Measurements from ENCODE around the gene NUCB1.
"Not testable (repeated sequence)": the region's sequence is repeated elsewhere in the genome, so short reads cannot be mapped to it uniquely, and the experiment has no call there.

NUCB1 gene

GRCh38 chr19:48914181-48914580, 14.1 kb downstream of the NUCB1 start:
- H3K9me3 ChIP-seq (ENCODE audit: control insufficient read depth, low read depth, low read length), result no peaks in the 10 kb centered on the region
- no peak overlapping the region for H3K27ac ChIP-seq (ENCODE audit: low read length)
- peaks cover 50% of the 10 kb centered on the region for H3K36me3 ChIP-seq (ENCODE audit: control insufficient read depth, low read depth, low read length)
- H3K9ac ChIP-seq (ENCODE audit: low read length), result no peak overlapping the region
- H3K27me3 ChIP-seq (ENCODE audit: control insufficient read depth, insufficient read depth, low read length), result no peaks in the 10 kb centered on the region
- H3K4me3 ChIP-seq (ENCODE audit: low read length), result no peak overlapping the region
- H3K4me1 ChIP-seq (ENCODE audit: control insufficient read depth, low read depth, low read length), result no peaks in the 10 kb centered on the region

GRCh38 chr19:48915757-48916156, 15.6 kb downstream of the NUCB1 start:
- Histone ChIP-seq H3K4me1 (ENCODE audit: control insufficient read depth, low read depth, low read length) (no peaks in the 10 kb centered on the region), H3K27me3 (ENCODE audit: control insufficient read depth, insufficient read depth, low read length) (no peaks in the 10 kb centered on the region), H3K4me3 (ENCODE audit: low read length) (no peak overlapping the region), H3K27ac (ENCODE audit: low read length) (no peak overlapping the region), H3K9ac (ENCODE audit: low read length) (no peak overlapping the region), H3K9me3 (ENCODE audit: control insufficient read depth, low read depth, low read length) (no peaks in the 10 kb centered on the region), H3K36me3 (ENCODE audit: control insufficient read depth, low read depth, low read length) (peaks cover 48% of the 10 kb centered on the region)

DNA sequence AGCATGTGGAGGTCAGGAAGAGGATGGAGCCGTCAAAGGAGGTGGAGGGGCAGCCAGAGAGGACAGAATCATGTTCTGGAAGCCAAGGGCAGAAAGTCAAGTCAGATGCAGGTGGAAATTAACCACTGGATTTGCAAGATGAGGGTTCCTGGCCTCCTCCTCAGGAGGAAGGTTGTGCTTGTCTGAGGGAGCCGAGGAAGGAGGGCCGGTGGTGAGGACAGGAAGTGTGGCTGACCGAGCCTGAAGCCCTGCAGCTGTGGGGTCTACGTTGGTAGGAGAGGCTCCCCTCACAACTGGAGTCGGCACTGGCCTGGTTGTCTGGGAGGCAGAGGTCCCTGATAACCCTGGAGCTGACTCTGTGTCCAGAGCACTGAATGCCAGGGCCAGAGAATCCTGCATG, 18.0 kb downstream of the NUCB1 start:
- H3K4me3 ChIP-seq (ENCODE audit: low read length), result no peak overlapping the region
- no peaks in the 10 kb centered on the region for H3K27me3 ChIP-seq (ENCODE audit: control insufficient read depth, insufficient read depth, low read length)
- H3K27ac ChIP-seq (ENCODE audit: low read length), result no peak overlapping the region
- H3K36me3 ChIP-seq (ENCODE audit: control insufficient read depth, low read depth, low read length), result peaks cover 27% of the 10 kb centered on the region
- H3K9me3 ChIP-seq (ENCODE audit: control insufficient read depth, low read depth, low read length), result no peaks in the 10 kb centered on the region
- H3K9ac ChIP-seq (ENCODE audit: low read length), result no peak overlapping the region
- H3K4me1 ChIP-seq (ENCODE audit: control insufficient read depth, low read depth, low read length), result no peaks in the 10 kb centered on the region

DNA sequence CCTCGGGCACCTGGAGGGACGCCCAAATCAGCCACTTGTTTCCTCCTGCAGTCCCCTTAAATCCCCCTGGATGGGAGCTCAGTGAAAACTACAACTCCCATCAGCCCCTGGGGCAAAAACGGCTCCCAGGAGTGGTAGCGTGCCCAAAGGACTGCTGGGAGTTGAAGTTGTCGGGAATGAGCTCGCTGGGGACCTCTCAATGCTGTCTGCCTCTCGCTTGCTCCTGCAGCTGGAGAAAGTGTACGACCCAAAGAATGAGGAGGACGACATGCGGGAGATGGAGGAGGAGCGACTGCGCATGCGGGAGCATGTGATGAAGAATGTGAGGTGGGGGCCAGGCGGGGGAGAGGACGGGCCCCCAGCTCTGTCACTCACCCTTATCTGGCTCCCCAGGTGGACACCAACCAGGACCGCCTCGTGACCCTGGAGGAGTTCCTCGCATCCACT, 18.7 kb downstream of the NUCB1 start:
- Histone ChIP-seq H3K27ac (ENCODE audit: low read length) (no peak overlapping the region), H3K9me3 (ENCODE audit: control insufficient read depth, low read depth, low read length) (no peaks in the 10 kb centered on the region), H3K9ac (ENCODE audit: low read length) (no peak overlapping the region), H3K4me3 (ENCODE audit: low read length) (no peak overlapping the region), H3K4me1 (ENCODE audit: control insufficient read depth, low read depth, low read length) (no peaks in the 10 kb centered on the region), H3K27me3 (ENCODE audit: control insufficient read depth, insufficient read depth, low read length) (no peaks in the 10 kb centered on the region), H3K36me3 (ENCODE audit: control insufficient read depth, low read depth, low read length) (peaks cover 20% of the 10 kb centered on the region)

DNA sequence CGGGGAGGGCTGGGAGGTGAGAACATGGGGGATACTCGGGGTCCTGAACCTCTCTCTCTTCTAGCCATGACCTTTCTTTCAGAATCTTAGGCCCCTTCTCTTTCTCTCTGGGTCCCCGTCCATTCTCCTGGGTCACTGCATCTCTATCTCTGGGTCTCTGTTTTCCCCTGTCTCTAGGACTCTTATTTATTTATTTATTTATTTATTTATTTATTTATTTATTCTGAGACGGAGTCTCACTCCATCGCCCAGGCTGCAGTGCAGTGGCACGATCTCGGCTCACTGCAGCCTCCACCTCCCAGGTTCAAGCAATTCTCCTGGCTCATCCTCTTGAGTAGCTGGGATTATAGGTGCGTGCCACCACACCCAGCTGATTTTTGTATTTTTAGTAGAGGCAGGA, 19.2 kb downstream of the NUCB1 start:
- H3K4me3 ChIP-seq (ENCODE audit: low read length); H3K27ac ChIP-seq (ENCODE audit: low read length); H3K27me3 ChIP-seq (ENCODE audit: control insufficient read depth, insufficient read depth, low read length); H3K4me1 ChIP-seq (ENCODE audit: control insufficient read depth, low read depth, low read length); H3K9ac ChIP-seq (ENCODE audit: low read length); H3K9me3 ChIP-seq (ENCODE audit: control insufficient read depth, low read depth, low read length): not testable (repeated sequence)
- H3K36me3 ChIP-seq (ENCODE audit: control insufficient read depth, low read depth, low read length), result peaks cover 18% of the 10 kb centered on the region

DNA sequence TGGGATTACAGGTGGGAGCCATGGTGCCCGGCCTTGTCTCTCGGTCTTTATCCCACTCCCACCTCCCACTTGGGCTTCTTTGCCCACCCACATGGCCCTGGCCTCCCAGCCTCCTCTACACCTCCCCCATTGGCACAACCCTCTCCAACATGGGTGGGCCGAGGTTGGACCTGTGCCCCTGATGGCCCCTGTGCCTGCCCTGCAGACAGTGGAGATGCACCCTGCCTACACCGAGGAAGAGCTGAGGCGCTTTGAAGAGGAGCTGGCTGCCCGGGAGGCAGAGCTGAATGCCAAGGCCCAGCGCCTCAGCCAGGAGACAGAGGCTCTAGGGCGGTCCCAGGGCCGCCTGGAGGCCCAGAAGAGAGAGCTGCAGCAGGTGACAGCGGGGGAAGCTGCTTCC, 20.8 kb downstream of the NUCB1 start:
- H3K9ac ChIP-seq (ENCODE audit: low read length), result no peak overlapping the region
- H3K27me3 ChIP-seq (ENCODE audit: control insufficient read depth, insufficient read depth, low read length), result no peaks in the 10 kb centered on the region
- H3K27ac ChIP-seq (ENCODE audit: low read length), result no peak overlapping the region
- H3K4me3 ChIP-seq (ENCODE audit: low read length), result no peak overlapping the region
- no peaks in the 10 kb centered on the region for H3K9me3 ChIP-seq (ENCODE audit: control insufficient read depth, low read depth, low read length)
- H3K4me1 ChIP-seq (ENCODE audit: control insufficient read depth, low read depth, low read length), result no peaks in the 10 kb centered on the region
- peaks cover 7% of the 10 kb centered on the region for H3K36me3 ChIP-seq (ENCODE audit: control insufficient read depth, low read depth, low read length)

- H3K27ac ChIP-seq (ENCODE audit: low read length), result no peak overlapping the region
- no peaks in the 10 kb centered on the region for H3K4me1 ChIP-seq (ENCODE audit: control insufficient read depth, low read depth, low read length)
- no peak overlapping the region for H3K4me3 ChIP-seq (ENCODE audit: low read length)
- H3K36me3 ChIP-seq (ENCODE audit: control insufficient read depth, low read depth, low read length), result peaks cover 3% of the 10 kb centered on the region
- H3K27me3 ChIP-seq (ENCODE audit: control insufficient read depth, insufficient read depth, low read length), result no peaks in the 10 kb centered on the region
- H3K9ac ChIP-seq (ENCODE audit: low read length), result no peak overlapping the region
- no peaks in the 10 kb centered on the region for H3K9me3 ChIP-seq (ENCODE audit: control insufficient read depth, low read depth, low read length)
These were observed 21.8 kb downstream of the NUCB1 start for GRCh38 chr19:48921721-48922500.

DNA sequence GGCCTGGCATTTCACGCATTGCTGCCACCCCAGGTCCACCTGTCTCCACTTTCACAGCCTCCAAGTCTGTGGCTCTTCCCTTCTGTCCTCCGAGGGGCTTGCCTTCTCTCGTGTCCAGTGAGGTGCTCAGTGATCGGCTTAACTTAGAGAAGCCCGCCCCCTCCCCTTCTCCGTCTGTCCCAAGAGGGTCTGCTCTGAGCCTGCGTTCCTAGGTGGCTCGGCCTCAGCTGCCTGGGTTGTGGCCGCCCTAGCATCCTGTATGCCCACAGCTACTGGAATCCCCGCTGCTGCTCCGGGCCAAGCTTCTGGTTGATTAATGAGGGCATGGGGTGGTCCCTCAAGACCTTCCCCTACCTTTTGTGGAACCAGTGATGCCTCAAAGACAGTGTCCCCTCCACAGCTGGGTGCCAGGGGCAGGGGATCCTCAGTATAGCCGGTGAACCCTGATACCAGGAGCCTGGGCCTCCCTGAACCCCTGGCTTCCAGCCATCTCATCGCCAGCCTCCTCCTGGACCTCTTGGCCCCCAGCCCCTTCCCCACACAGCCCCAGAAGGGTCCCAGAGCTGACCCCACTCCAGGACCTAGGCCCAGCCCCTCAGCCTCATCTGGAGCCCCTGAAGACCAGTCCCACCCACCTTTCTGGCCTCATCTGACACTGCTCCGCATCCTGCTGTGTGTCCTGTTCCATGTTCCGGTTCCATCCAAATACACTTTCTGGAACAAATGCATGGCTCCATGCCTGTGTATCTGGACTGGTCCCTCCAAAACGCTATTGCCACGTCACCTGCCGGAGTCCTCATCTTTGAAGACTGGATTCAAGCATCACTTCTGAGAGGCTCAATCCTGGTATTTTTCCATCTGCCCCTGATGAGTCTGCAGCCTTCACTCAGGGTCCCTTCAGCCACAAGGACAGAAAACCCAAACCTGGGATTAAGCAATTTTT, 22.7 kb downstream of the NUCB1 start:
- Histone ChIP-seq H3K9me3 (ENCODE audit: control insufficient read depth, low read depth, low read length) (no peaks in the 10 kb centered on the region), H3K4me3 (ENCODE audit: low read length) (no peak overlapping the region), H3K4me1 (ENCODE audit: control insufficient read depth, low read depth, low read length) (no peaks in the 10 kb centered on the region), H3K27ac (ENCODE audit: low read length) (no peak overlapping the region), H3K36me3 (ENCODE audit: control insufficient read depth, low read depth, low read length) (peaks cover 3% of the 10 kb centered on the region), H3K27me3 (ENCODE audit: control insufficient read depth, insufficient read depth, low read length) (no peaks in the 10 kb centered on the region), H3K9ac (ENCODE audit: low read length) (no peak overlapping the region)

DNA sequence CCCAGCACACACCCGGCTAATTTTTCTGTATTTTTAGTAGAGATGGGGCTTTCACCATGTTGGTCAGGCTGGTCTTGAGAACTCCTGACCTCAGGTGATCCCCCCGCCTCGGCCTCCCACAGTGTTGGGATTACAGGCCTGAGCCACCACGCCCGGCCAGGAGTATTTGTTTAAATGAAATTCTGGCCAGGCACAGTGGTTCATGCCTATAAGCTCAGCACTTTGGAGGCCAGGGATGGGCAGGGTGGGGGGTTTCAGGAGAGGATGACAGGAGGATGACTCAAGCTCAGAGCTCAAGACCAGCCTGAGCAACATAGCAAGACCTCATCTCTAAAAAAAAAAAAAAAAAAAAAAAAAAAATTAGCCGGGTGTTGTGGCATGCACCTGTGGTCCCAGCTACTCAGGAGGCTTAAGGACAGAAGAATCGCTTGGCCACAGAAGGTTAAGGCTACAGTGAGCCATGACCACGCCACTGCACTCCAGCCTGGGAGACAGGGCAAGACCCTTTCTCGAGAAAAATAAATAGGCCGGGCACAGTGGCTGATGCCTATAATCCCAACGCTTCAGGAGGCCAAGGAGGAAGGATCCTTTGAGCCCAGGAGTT, 25.2 kb downstream of the NUCB1 start:
- no peak overlapping the region for H3K9ac ChIP-seq (ENCODE audit: low read length)
- no peaks in the 10 kb centered on the region for H3K27me3 ChIP-seq (ENCODE audit: control insufficient read depth, insufficient read depth, low read length)
- no peaks in the 10 kb centered on the region for H3K4me1 ChIP-seq (ENCODE audit: control insufficient read depth, low read depth, low read length)
- H3K27ac ChIP-seq (ENCODE audit: low read length), result no peak overlapping the region
- no peaks in the 10 kb centered on the region for H3K9me3 ChIP-seq (ENCODE audit: control insufficient read depth, low read depth, low read length)
- H3K4me3 ChIP-seq (ENCODE audit: low read length), result no peak overlapping the region
- no peaks in the 10 kb centered on the region for H3K36me3 ChIP-seq (ENCODE audit: control insufficient read depth, low read depth, low read length)

DNA sequence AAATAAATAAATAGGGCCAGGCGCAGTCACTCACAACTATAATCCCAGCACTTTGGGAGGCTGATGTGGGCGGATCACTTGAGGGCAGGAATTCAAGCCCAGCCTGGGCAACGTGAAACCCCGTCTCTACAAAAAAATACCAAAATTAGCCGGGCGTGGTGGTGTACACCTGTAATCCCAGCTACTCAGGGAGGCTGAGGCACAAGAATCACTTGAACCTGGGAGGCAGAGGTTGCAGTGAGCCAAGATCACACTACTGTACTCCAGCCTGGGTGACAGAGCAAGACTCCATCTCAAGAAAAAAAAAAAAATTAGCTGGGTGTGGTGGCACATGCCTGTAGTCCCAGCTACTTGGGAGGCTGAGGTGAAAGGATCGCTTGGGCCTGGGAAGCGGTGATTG, 25.8 kb downstream of the NUCB1 start:
- H3K36me3 ChIP-seq (ENCODE audit: control insufficient read depth, low read depth, low read length); H3K4me1 ChIP-seq (ENCODE audit: control insufficient read depth, low read depth, low read length); H3K27me3 ChIP-seq (ENCODE audit: control insufficient read depth, insufficient read depth, low read length); H3K9ac ChIP-seq (ENCODE audit: low read length); H3K27ac ChIP-seq (ENCODE audit: low read length); H3K9me3 ChIP-seq (ENCODE audit: control insufficient read depth, low read depth, low read length); H3K4me3 ChIP-seq (ENCODE audit: low read length): not testable (repeated sequence)

GRCh38 chr19:48926909-48927308, 26.8 kb downstream of the NUCB1 start:
- H3K36me3 ChIP-seq (ENCODE audit: control insufficient read depth, low read depth, low read length), result no peaks in the 10 kb centered on the region

More at GRCh38 chr19:48926909-48927308, 26.8 kb downstream of the NUCB1 start:
- Histone ChIP-seq H3K4me1 (ENCODE audit: control insufficient read depth, low read depth, low read length) (no peaks in the 10 kb centered on the region), H3K9ac (ENCODE audit: low read length) (no peak overlapping the region), H3K27me3 (ENCODE audit: control insufficient read depth, insufficient read depth, low read length) (peaks cover 5% of the 10 kb centered on the region), H3K9me3 (ENCODE audit: control insufficient read depth, low read depth, low read length) (no peaks in the 10 kb centered on the region), H3K4me3 (ENCODE audit: low read length) (no peak overlapping the region), H3K27ac (ENCODE audit: low read length) (no peak overlapping the region)
